ENCODE results near the gene HDGFL3.

GRCh38 chr15:83118968-83119367, 88.7 kb downstream of the HDGFL3 start:
- TF ChIP-seq CTCF (IDR thresholded peaks at IDR 0.05; ENCODE audit: poor library complexity) (no peak), EZH2 (IDR thresholded peaks at IDR 0.05; ENCODE audit: borderline replicate concordance) (no peak)

Measured in hepatocyte (in vitro differentiated cells).